GM12872 (cell line): ENCODE data around the gene AVL9.

Experiments
- TF ChIP-seq, protein P1 (sequence below): IDR thresholded peaks from 3 replicates; pipeline ENCODE4 v1.5.1; 2011; ENCODE audit warnings: low read depth, mild to moderate bottlenecking, low read length, moderate library complexity; ENCODE audit not compliant: insufficient read depth

AVL9 gene

DNA sequence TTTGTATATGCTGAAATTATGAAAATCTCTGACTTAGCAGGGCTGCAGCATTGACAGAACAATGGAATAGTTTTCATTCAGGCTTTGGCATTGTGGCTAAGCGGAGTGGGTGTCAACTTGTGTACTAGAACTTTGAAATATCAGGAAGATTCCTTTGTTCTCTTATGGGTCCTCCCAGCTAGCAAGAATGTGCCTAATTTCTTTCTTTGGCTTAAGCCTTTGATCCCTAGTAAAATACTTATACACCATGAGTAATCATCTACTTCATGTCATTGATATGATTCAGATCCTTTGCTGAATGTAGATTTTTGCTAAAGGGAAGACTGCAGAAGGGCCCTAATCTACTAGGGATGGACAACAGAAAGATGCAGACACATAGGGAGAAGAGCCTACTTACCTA lies 6.2 kb downstream of the AVL9 start:
- TF ChIP-seq, protein P1, sequence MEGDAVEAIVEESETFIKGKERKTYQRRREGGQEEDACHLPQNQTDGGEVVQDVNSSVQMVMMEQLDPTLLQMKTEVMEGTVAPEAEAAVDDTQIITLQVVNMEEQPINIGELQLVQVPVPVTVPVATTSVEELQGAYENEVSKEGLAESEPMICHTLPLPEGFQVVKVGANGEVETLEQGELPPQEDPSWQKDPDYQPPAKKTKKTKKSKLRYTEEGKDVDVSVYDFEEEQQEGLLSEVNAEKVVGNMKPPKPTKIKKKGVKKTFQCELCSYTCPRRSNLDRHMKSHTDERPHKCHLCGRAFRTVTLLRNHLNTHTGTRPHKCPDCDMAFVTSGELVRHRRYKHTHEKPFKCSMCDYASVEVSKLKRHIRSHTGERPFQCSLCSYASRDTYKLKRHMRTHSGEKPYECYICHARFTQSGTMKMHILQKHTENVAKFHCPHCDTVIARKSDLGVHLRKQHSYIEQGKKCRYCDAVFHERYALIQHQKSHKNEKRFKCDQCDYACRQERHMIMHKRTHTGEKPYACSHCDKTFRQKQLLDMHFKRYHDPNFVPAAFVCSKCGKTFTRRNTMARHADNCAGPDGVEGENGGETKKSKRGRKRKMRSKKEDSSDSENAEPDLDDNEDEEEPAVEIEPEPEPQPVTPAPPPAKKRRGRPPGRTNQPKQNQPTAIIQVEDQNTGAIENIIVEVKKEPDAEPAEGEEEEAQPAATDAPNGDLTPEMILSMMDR = no peak

DNA sequence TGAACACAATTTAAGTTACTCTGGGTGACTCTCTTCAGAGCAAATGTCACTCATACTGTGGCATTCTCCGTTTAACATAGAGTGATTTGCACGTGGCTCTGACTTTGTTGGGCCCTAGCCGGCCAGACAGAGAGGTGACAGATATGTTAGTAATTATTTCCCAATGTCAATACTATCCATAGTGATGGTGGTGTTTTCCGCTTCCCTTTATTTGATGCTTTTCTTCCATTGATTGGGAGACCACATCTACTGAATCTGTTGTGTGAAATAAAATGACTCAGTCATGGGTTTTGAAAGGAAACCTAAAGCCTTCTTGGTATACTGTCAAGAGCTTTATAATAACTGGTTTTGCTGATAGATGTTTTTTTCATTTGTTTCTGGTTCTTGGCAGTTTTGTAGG lies 7.4 kb downstream of the AVL9 start:
- TF ChIP-seq, protein P1 = no peak

DNA sequence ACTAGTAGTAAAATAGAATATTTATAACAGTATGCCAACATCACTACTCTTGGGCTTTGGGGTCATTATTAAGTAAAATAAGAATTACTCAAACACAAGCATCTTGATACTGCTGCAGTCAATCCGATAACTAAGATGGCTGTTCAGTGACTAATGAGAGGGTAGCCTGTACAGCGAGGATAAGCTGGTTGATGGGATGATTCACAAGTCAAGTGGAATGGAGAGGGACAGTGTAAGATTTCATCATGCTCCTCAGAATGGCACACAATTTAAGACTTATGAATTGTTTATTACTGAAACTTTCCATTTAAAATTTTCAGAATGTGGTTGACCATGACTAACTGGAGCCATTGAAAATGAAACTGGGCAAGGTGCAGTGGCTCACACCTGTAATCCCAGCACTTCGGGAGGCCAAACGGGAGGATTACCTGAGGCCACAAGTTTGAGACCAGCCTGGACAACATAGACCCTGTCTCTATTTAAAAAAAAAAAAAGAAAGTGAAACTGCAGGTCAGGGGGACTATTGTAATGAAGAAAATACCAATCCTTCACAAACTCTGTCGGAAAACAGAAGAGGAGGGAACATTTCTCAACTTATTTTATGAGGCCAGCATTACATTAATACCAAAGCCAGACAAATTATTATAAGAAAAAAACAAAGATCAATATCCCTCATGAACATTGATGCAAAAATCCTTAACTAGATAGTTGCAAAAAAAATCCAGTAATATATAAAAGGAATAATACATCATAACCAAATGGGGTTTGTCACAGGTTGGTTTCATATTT lies 11.2 kb downstream of the AVL9 start:
- TF ChIP-seq, protein P1 = no peak

DNA sequence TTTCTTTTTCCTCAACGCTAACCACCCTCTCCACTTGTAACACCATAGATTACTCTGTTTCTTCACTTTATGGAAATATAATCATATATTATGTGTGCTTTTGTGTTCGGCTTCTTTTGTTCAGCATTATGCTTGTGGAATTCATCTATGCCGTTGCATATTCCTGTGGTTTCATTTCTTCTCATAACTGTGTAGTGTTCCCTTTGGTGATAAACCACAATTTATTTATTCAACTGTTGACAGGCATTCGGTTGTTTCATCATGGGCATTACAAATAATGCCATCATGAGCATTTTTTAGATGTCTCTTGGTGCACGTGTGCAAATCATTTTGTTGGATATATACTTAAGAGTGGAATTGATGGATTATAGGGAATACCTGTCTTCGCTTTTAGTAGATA lies 12.1 kb downstream of the AVL9 start:
- TF ChIP-seq, protein P1 = no peak

DNA sequence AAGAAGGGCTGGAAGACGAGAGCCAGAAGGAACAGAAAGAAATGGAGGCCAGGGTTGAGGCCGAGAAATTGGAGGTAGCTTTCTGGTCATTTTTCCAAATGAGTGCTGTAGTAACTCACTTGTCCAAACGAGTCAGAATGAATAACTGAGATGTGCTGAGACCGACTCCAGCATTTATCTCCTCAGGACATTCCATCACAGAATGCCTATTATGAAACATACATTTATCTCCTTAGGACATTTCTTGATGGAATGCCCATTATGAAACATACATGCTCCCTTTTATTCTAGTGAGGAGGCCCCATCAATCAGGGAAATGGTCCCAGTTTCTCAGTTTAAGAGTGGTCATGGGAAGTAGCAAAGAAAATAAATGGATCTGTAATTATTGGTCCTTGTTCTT lies 16.5 kb downstream of the AVL9 start:
- TF ChIP-seq, protein P1 = no peak

DNA sequence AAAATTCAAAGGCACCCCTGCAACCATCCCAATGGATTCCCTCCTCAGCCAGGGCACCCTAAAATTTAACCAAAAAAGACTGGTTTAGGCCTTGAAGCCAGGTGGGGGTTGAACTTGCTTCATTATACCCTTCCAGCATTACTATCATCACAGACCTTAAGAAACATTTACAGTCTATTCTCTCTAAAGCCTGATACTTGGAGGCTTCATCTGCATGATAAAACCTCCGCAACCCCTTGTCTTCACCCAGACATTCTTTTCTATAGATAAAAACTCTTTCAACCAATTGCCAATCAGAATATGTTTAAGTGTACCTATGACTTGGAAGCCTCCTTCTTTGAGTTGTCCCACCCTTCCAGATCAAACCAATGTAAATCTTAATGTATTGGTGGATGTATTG lies 17.9 kb downstream of the AVL9 start:
- TF ChIP-seq, protein P1 = no peak

DNA sequence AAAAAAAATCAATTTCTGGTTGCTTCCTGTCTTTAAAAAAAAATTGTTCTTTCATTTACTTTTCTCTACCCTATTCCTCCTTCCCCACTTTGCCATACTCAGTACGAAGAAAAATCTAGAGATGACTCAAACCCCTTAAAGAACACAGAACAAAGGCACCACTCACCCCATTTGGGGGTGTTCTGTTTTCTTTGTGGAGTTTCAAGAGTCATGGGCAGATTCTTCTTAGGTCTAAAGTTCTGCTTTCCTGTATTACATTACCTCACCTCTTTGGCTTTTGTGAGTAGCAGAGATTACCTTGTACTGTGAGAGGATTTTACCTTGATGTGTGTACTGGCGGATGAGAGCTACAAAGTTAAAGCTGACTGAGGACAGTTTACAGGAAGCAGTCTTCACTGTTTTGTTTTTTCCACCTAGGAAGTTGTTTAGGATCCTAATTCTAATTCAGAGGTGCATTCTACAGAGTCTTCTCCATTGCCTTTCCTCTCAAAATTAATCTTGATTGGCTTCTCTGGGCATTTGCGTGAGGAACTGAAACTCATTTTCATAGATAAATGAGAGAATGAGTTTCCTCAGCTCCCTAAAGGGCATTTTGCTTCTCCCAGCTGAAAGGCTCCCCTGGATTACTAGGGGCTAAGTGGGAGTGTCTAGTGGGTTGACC lies 20.7 kb downstream of the AVL9 start:
- TF ChIP-seq, protein P1 = no peak
